ENCODE data around the gene TJAP1.

Gene TJAP1

GRCh38 chr6:43477235-43478007 lies at the start of gene TJAP1:
TSS of gene TJAP1 (plus strand) at chr6:43477570. CDS start at chr6:43499002, 21,432 bp downstream.
- peak; percentile 98 for DNase-seq (ENCODE audit: low spot score)

GRCh38 chr6:43428112-43428570 lies 49.2 kb upstream of the TJAP1 start:
- no peak for DNase-seq (ENCODE audit: low spot score)

GRCh38 chr6:43428874-43429273 lies 48.5 kb upstream of the TJAP1 start:
- no peak for DNase-seq (ENCODE audit: low spot score)

GRCh38 chr6:43432009-43432945 lies 45.1 kb upstream of the TJAP1 start:
- no peak for DNase-seq (ENCODE audit: low spot score)

GRCh38 chr6:43433148-43433547 lies 44.2 kb upstream of the TJAP1 start:
- DNase-seq (ENCODE audit: low spot score) = no peak

- no peak for DNase-seq (ENCODE audit: low spot score)
Observed at GRCh38 chr6:43434001-43434840, 43.1 kb upstream of the TJAP1 start.

GRCh38 chr6:43434943-43435342 lies 42.4 kb upstream of the TJAP1 start:
- no peak for DNase-seq (ENCODE audit: low spot score)

- DNase-seq (ENCODE audit: low spot score) = no peak
Observed at GRCh38 chr6:43435682-43436437, 41.5 kb upstream of the TJAP1 start.

- peak; percentile 80 for DNase-seq (ENCODE audit: low spot score)
Observed at GRCh38 chr6:43436577-43437282, 40.6 kb upstream of the TJAP1 start.

GRCh38 chr6:43437700-43438099 lies 39.7 kb upstream of the TJAP1 start:
- no peak for DNase-seq (ENCODE audit: low spot score)

- no peak for DNase-seq (ENCODE audit: low spot score)
Observed at GRCh38 chr6:43442935-43443334, 34.4 kb upstream of the TJAP1 start.

GRCh38 chr6:43444036-43444435 lies 33.3 kb upstream of the TJAP1 start:
- peak; percentile 33 for DNase-seq (ENCODE audit: low spot score)

- no peak for DNase-seq (ENCODE audit: low spot score)
Observed at GRCh38 chr6:43444582-43444981, 32.8 kb upstream of the TJAP1 start.

GRCh38 chr6:43445576-43445975 lies 31.8 kb upstream of the TJAP1 start:
- no peak for DNase-seq (ENCODE audit: low spot score)

GRCh38 chr6:43447604-43448003 lies 29.8 kb upstream of the TJAP1 start:
- DNase-seq (ENCODE audit: low spot score) = no peak

GRCh38 chr6:43448916-43449315 lies 28.5 kb upstream of the TJAP1 start:
- DNase-seq (ENCODE audit: low spot score) = no peak

- DNase-seq (ENCODE audit: low spot score) = no peak
Observed at GRCh38 chr6:43450699-43451131, 26.7 kb upstream of the TJAP1 start.

GRCh38 chr6:43451348-43451747 lies 26.0 kb upstream of the TJAP1 start:
- no peak for DNase-seq (ENCODE audit: low spot score)

GRCh38 chr6:43451939-43452338 lies 25.4 kb upstream of the TJAP1 start:
- DNase-seq (ENCODE audit: low spot score) = no peak

GRCh38 chr6:43452896-43453295 lies 24.5 kb upstream of the TJAP1 start:
- no peak for DNase-seq (ENCODE audit: low spot score)

- no peak for DNase-seq (ENCODE audit: low spot score)
Observed at GRCh38 chr6:43453831-43454230, 23.5 kb upstream of the TJAP1 start.

Measured in AG20443 (cell line).